Upper lobe of left lung (tissue), 4 donors: ENCODE results near the gene CRTC1.

Source experiments
- EP300 ChIP-seq, 4 donors: sonication (generic); formaldehyde crosslinking; IDR thresholded peaks; one replicate each; pipeline ENCODE4 v1.5.1; 2017; ENCODE audit warnings: antibody characterized with exemption in 4 of 4, control low read depth in 2 of 4
- POLR2A ChIP-seq, 4 donors: fragments of 450-650 bp; IDR thresholded peaks; one replicate each; pipeline ENCODE4 v1.5.1; 2016 to 2017; ENCODE audit warnings: antibody characterized with exemption in 4 of 4, mild to moderate bottlenecking in 2 of 4
- POLR2AphosphoS5 ChIP-seq, 2 donors: sonication (generic); formaldehyde crosslinking; IDR thresholded peaks; one replicate each; pipeline ENCODE4 v1.5.1; 2017; ENCODE audit warnings: antibody characterized with exemption in 2 of 2
- TF ChIP-seq, protein P1 (sequence below), 6 experiments: fragments of 450-650 bp in 4 of 6; fragments of 200-600 bp in 2 of 6; sonication (generic) in 2 of 6; IDR thresholded peaks; one replicate each; pipeline ENCODE4 v1.5.1; 2016 to 2019; ENCODE audit warnings: antibody characterized with exemption in 6 of 6

- no peak for TF ChIP-seq POLR2A (IDR thresholded peaks at IDR 0.05)
- TF ChIP-seq, protein P1, sequence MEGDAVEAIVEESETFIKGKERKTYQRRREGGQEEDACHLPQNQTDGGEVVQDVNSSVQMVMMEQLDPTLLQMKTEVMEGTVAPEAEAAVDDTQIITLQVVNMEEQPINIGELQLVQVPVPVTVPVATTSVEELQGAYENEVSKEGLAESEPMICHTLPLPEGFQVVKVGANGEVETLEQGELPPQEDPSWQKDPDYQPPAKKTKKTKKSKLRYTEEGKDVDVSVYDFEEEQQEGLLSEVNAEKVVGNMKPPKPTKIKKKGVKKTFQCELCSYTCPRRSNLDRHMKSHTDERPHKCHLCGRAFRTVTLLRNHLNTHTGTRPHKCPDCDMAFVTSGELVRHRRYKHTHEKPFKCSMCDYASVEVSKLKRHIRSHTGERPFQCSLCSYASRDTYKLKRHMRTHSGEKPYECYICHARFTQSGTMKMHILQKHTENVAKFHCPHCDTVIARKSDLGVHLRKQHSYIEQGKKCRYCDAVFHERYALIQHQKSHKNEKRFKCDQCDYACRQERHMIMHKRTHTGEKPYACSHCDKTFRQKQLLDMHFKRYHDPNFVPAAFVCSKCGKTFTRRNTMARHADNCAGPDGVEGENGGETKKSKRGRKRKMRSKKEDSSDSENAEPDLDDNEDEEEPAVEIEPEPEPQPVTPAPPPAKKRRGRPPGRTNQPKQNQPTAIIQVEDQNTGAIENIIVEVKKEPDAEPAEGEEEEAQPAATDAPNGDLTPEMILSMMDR (IDR thresholded peaks at IDR 0.05) = no peak
- TF ChIP-seq POLR2AphosphoS5 (IDR thresholded peaks at IDR 0.05) = no peak
- TF ChIP-seq EP300 (IDR thresholded peaks at IDR 0.05) = no peak
Observed at GRCh38 chr19:18793144-18794028, 109.9 kb downstream of the CRTC1 start.
